ENCODE data around the gene PANK4.
A peak's percentile ranks its signal among the peaks of the same experiment; 100 is the strongest.
"Not testable (repeated sequence)": the region's sequence is repeated elsewhere in the genome, so short reads cannot be mapped to it uniquely, and the experiment has no call there.

The PANK4 gene

DNA sequence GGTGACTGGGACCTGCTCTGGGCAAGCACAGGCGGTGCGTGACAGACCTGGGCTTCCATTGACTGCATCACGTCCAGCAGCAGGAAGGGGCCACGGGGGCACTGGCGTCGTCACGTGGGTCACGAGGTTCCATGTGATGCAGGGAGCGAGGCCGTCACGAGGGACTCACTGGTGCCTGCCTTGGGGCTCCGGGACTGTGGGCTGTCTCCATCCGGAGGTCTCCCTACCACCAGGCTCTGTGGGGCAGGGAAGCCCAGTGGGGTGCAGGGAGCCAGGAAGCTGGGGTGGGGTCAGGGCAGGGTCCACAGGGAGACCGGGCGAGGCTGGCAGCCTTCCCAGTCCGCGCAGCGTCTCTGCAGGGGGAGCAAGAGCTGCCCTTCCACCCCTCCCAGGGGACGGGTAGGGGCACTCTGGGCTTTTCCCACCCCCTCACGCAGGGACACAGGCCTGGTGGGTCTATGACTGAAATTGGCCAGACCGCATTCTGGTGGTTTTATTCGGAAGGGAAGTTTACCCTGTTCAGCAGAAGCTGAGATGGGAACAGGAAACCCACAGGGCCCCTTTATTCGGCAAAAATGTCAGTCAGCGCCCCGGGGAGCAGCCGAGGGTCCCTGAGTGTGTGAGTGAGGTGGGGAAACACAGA, 29.4 kb upstream of the PANK4 start:
- DNase-seq (ENCODE audit: low read depth, low spot score) = no peak
- Histone ChIP-seq H3K36me3 (ENCODE audit: insufficient read depth, low read length) (no peaks in the 10 kb centered on the region), H3K27ac (no peak overlapping the region), H3K9ac (ENCODE audit: insufficient read length) (peak overlapping the region; percentile 64), H3K4me3 (peak overlapping the region; percentile 79), H3K9me3 (ENCODE audit: low read depth, low read length) (no peaks in the 10 kb centered on the region)
- no peak for TF ChIP-seq EZH2 (IDR thresholded peaks at IDR 0.05)
- TF ChIP-seq POLR2AphosphoS5 (IDR thresholded peaks at IDR 0.05; ENCODE audit: borderline replicate concordance, low read depth, low read length) = no peak
- no peak for TF ChIP-seq FOXP2 (optimal IDR thresholded peaks at IDR 0.05; ENCODE audit: control extremely low read depth, extremely low read length, insufficient read depth)

DNA sequence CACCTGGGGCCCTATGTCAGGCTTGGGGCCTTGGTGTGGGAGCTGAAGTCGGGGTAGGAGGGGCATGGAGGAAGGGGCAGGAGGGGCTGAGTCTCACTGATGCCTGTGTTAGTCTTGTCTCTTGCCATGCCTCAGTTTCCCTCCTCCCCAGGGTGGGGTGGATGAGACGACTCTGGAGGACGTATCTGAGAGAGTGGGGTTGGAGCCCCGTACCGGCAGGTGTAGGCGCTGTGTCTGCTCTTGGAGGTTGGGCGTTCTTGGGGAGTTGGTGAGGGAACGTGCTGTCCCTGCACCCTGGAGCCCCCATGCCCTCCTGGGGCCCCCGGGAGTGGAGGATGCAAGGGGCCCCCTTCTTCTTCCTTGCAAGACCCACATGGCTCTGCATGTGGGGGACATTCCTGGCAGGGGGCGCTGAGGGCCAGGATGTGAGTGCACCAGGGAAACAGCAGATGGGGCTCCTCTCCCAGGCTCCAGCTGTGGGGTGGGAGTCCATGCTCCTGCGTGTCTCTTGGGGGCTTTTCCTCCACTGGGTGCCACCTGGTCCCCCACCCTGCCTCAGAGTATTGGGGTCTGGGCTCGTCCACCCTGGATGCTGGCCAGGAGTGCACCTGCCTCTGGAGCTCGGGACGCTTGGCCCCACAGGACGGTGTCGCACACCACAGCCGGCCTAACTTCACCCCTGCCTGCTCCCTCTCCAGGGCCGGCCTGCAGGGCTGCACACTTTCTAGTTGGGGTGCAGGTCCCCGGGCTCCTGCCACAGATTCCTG, 28.4 kb upstream of the PANK4 start:
- Histone ChIP-seq H3K4me3 (no peak overlapping the region), H3K9me3 (ENCODE audit: low read depth, low read length) (no peaks in the 10 kb centered on the region), H3K36me3 (ENCODE audit: insufficient read depth, low read length) (no peaks in the 10 kb centered on the region), H3K9ac (ENCODE audit: insufficient read length) (no peak overlapping the region), H3K27ac (no peak overlapping the region)
- TF ChIP-seq POLR2AphosphoS5 (IDR thresholded peaks at IDR 0.05; ENCODE audit: borderline replicate concordance, low read depth, low read length) = no peak
- TF ChIP-seq EZH2 (IDR thresholded peaks at IDR 0.05) = no peak
- TF ChIP-seq FOXP2 (optimal IDR thresholded peaks at IDR 0.05; ENCODE audit: control extremely low read depth, extremely low read length, insufficient read depth) = no peak
- DNase-seq (ENCODE audit: low read depth, low spot score) = no peak

DNA sequence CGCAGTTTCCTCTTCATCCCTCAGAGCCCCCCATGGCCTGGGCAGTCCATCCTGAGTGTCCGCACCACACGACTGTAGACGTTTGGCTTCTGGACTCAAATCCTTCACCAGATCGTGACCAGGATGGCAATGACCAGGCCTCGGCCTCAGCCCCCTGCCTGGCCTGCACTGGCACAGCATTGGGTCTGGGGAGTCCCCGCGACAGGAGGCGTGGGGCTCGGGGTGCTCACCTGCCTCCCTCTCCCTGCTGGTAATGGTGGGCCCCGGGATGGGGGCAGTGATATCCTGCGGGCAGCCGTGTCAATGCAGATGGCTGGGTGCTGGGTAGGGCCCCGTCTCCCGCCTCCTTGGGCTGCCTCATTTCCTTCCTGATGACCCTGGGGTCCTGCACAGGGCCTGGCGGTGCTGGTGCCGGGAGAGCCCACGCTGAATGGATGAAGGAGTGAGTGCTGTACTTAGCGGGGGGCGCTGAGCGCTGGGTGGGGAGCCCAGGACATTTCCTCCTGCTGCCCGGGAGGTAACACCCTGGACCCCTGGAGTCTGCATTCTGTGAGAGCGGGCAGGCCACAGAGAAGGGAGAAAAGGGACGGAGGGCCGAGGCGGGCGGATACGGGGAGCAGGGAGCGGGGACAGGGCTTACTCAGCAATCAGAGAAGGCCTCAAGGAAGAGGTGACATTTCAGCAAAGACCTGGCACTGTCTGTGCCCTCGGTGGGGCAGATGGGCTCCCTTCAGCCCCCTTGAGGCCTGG, 27.6 kb upstream of the PANK4 start:
- H3K4me3 ChIP-seq = no peak overlapping the region

DNA sequence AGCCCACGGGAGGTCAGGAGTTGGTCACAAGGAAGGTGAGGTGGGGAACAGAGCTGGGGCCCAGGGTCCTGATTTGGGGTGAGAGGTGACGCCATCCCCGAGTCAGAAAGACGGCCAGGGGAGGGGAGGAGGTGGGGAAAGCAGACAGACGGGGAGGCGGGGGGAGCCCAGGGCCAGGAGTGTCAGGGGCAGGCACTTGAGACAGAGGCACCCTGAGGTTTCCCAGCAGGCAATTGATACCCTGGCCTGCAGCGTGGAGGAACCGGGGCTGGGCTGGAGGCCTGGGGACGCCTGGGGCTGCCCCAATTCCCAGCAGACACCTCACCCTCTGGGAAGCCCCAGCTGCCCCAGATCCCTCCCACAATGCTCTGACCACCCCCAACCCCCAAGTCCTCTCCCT, 26.7 kb upstream of the PANK4 start:
- H3K4me3 ChIP-seq; H3K9me3 ChIP-seq (ENCODE audit: low read depth, low read length); H3K36me3 ChIP-seq (ENCODE audit: insufficient read depth, low read length); H3K27ac ChIP-seq; H3K9ac ChIP-seq (ENCODE audit: insufficient read length); DNase-seq (ENCODE audit: low read depth, low spot score): not testable (repeated sequence)

More for the DNA sequence above, 27.6 kb upstream of the PANK4 start:
- no peaks in the 10 kb centered on the region for H3K36me3 ChIP-seq (ENCODE audit: insufficient read depth, low read length)
- H3K9me3 ChIP-seq (ENCODE audit: low read depth, low read length) = no peaks in the 10 kb centered on the region
- H3K9ac ChIP-seq (ENCODE audit: insufficient read length) = no peak overlapping the region
- DNase-seq (ENCODE audit: low read depth, low spot score) = no peak
- TF ChIP-seq FOXP2 (optimal IDR thresholded peaks at IDR 0.05; ENCODE audit: control extremely low read depth, extremely low read length, insufficient read depth) (no peak), POLR2AphosphoS5 (IDR thresholded peaks at IDR 0.05; ENCODE audit: borderline replicate concordance, low read depth, low read length) (no peak), EZH2 (IDR thresholded peaks at IDR 0.05) (no peak)
- no peak overlapping the region for H3K27ac ChIP-seq

DNA sequence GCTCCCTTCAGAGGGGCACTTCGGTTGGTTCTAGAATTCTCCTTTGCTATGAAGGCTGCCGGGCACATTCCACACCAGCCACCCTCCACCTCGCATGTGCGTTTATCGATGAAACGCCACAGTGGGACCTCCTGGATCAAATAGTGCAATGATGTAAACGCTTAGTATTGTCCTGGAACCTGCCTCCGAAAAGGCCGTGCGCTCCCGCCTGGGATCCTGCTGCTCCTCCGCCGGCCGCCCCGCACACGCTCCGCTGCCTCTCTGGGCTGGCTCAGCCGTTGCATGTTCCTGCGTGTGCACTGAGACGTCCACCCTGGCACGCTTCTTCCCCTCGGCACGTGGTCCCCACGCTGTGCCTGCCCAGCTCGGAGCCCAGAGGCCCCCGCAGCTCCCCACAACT, 25.8 kb upstream of the PANK4 start:
- no peak overlapping the region for H3K27ac ChIP-seq
- H3K9me3 ChIP-seq (ENCODE audit: low read depth, low read length) = no peaks in the 10 kb centered on the region
- H3K4me3 ChIP-seq = no peak overlapping the region
- TF ChIP-seq POLR2AphosphoS5 (IDR thresholded peaks at IDR 0.05; ENCODE audit: borderline replicate concordance, low read depth, low read length) = no peak
- no peak for TF ChIP-seq EZH2 (IDR thresholded peaks at IDR 0.05)
- TF ChIP-seq FOXP2 (optimal IDR thresholded peaks at IDR 0.05; ENCODE audit: control extremely low read depth, extremely low read length, insufficient read depth) = no peak
- H3K9ac ChIP-seq (ENCODE audit: insufficient read length) = no peak overlapping the region
- no peak for DNase-seq (ENCODE audit: low read depth, low spot score)
- H3K36me3 ChIP-seq (ENCODE audit: insufficient read depth, low read length) = no peaks in the 10 kb centered on the region

DNA sequence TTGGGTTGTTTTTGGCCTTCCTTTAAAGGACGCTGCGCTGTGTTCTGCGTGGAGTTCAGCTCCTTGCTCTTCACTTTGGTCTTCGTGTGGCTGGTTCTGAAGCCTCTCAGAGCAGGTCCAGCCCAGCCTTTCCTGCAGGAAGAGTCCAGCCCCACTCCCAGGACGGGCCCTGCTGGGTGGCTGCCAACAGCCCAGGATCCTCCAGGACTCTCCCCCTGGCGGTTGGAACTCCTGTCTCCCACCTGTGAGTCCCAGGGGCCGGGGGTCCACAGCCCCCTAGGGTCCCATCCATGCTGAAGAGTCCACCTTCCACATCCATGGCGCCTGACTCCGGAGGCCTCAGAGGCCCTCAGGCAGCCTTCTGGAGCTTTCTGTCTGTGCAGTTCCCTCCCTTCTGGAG, 25.1 kb upstream of the PANK4 start:
- not testable (repeated sequence) for H3K9ac ChIP-seq (ENCODE audit: insufficient read length); H3K36me3 ChIP-seq (ENCODE audit: insufficient read depth, low read length); H3K27ac ChIP-seq; DNase-seq (ENCODE audit: low read depth, low spot score); H3K4me3 ChIP-seq; H3K9me3 ChIP-seq (ENCODE audit: low read depth, low read length)

DNA sequence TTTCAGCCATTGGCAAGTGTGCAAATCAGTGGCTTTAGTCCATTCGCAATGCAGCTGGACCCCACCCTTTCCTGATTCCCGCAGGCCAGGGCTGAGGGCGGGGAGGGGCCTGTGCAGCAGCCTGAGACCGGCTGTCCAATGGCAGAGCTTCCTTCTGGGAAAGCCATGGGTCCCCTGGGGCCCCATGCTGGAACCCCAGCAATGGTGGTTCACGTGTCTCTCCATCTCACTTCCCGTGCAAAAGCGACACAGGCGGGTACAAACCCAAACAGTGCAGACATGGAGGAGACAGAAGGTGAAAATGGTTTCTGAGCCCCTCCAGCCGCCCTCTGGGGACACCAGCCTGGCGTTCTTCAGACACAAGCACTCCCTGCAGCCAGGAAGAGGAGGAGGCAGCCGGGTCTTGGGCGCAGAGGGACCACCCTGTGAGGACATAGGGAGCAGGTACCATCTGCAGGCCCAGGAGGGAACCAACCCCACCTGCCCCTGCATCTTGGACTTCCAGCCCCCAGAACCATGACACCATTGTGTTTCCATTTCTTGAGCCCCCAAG, 24.0 kb upstream of the PANK4 start:
- H3K27ac ChIP-seq; H3K36me3 ChIP-seq (ENCODE audit: insufficient read depth, low read length); H3K9ac ChIP-seq (ENCODE audit: insufficient read length); H3K4me3 ChIP-seq; H3K9me3 ChIP-seq (ENCODE audit: low read depth, low read length); DNase-seq (ENCODE audit: low read depth, low spot score): not testable (repeated sequence)

DNA sequence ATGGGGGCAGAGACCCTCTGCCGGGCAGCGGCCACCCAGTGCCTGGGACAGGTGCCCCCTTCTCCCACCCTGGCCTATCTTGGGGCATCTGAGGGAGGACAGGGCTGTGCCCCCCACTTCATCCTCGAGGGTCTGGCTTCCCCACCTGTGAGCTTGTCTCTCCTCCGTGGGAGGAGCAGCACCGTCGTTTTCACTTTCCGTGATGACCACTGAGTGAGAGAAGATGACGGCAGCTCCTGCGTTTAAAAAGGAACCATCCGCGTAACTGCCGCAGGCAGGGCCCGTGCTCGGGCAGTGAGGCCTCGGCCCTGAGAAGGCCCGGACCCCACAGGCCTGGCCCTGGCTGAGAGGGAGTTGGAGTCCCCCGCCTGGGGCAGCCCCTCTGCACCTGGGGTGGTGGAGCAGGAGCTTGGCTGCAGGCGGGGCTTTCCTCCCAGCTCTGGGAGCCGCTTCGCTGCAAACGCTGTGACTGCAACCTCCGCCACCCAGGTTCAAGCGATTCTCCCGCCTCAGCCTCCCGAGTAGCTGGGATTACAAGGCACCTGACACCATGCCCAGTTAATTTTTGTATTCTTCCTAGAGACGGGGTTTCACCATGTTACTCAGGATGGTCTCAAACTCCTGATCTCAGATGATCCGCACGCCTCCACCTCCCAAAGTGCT, 23.1 kb upstream of the PANK4 start:
- not testable (repeated sequence) for H3K27ac ChIP-seq; H3K4me3 ChIP-seq; H3K9ac ChIP-seq (ENCODE audit: insufficient read length); H3K36me3 ChIP-seq (ENCODE audit: insufficient read depth, low read length); DNase-seq (ENCODE audit: low read depth, low spot score); H3K9me3 ChIP-seq (ENCODE audit: low read depth, low read length)
